Measurements from ENCODE around the gene ITGB3. TPM values are rescaled to one million over a fixed set of nuclear protein-coding genes. Genes with fewer than 3 reads are reported as not detected.

The ITGB3 gene
- total RNA-seq, 2 donors from 2014 or later = 2.0 to 2.1 TPM

GRCh38 chr17:47254403-47254943 lies 846 bp downstream of the ITGB3 start:
- Histone ChIP-seq H3K27ac (no peak overlapping the region), H3K27me3 (peaks cover 0 to 24% of the 10 kb centered on the region in 2 donors), H3K9me3 (no peaks in the 10 kb centered on the region), H3K36me3 (replicated peaks in 1 of 2; ENCODE audit: insufficient read depth in 1 of 2, low read depth in 2 of 2) (no peaks in the 10 kb centered on the region), H3K4me1 (peaks cover 15% of the 10 kb centered on the region), H3K4me3 (peak overlapping the region; percentile 39 to 67)
- intact Hi-C loops (cut with DNase I) = no loop called here
- 13 to 15% methylated on average over 10 to 15 of the region's 15 CpGs for WGBS, 2 donors
- ATAC-seq (no peak), DNase-seq (no peak)
- no peak for TF ChIP-seq POLR2A (IDR thresholded peaks at IDR 0.05)
- no peak for TF ChIP-seq CTCF (IDR thresholded peaks at IDR 0.05)

DNA sequence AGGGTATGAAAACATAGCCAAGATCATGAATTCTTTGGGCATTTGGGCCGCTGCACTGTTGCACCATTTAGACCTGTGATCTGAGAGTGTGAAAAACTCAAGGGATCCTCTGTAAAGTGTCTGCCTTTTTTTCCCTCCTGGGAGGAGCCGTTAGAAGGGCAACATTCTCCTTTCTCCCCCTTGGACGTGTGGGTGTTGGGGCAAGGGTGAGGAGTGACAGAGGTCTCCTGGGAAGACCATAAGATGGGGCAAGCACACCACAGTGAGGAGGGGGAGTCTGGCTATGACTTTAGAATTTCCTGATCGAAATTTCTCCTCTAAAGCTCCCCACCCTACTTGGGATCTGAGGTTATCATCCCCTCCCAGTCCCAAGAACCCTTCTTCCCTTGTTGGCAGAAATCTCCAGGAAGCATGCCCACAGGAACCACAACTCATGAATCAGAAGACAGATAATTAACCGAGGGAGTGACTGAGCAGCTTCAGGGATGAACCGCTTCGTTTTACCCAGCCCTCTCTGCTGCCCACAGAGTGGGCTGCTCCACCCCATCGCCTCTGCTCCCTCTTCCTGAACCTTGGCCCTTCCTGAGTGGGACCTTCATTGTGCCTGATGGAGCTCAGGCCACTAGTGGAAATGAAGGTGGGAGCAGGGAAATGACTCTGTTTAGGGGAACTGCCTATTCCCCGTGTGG lies 4.2 kb downstream of the ITGB3 start:
- no peak for DNase-seq
- no peak overlapping the region for H3K4me3 ChIP-seq
- no peak for ATAC-seq
- H3K36me3 ChIP-seq (replicated peaks in 1 of 2; ENCODE audit: insufficient read depth in 1 of 2, low read depth in 2 of 2) = no peaks in the 10 kb centered on the region
- no peak overlapping the region for H3K27ac ChIP-seq
- 30 to 35% methylated on average over 9 of the region's 9 CpGs for WGBS, 2 donors
- no peak for TF ChIP-seq CTCF (IDR thresholded peaks at IDR 0.05)
- no peak for TF ChIP-seq POLR2A (IDR thresholded peaks at IDR 0.05)
- H3K9me3 ChIP-seq = no peaks in the 10 kb centered on the region
- peaks cover 0 to 24% of the 10 kb centered on the region in 2 donors for H3K27me3 ChIP-seq
- intact Hi-C loops (cut with DNase I) = no loop called here
- peaks cover 15% of the 10 kb centered on the region for H3K4me1 ChIP-seq

- no peak overlapping the region for H3K4me3 ChIP-seq
- H3K36me3 ChIP-seq (replicated peaks in 1 of 2; ENCODE audit: insufficient read depth in 1 of 2, low read depth in 2 of 2) = no peaks in the 10 kb centered on the region
- intact Hi-C loops (cut with DNase I) = no loop called here
- 68 to 74% methylated on average over 7 of the region's 7 CpGs for WGBS, 2 donors
- no peak for DNase-seq
- no peak for ATAC-seq
- H3K4me1 ChIP-seq = no peaks in the 10 kb centered on the region
- TF ChIP-seq CTCF (IDR thresholded peaks at IDR 0.05) (no peak), POLR2A (IDR thresholded peaks at IDR 0.05) (no peak)
- H3K27me3 ChIP-seq = no peaks in the 10 kb centered on the region
- H3K27ac ChIP-seq = no peak overlapping the region
- no peaks in the 10 kb centered on the region for H3K9me3 ChIP-seq
Measured at GRCh38 chr17:47262586-47262985, 9.0 kb downstream of the ITGB3 start.

- H3K9me3 ChIP-seq = no peaks in the 10 kb centered on the region
- TF ChIP-seq POLR2A (IDR thresholded peaks at IDR 0.05) (no peak), CTCF (IDR thresholded peaks at IDR 0.05) (no peak)
- H3K4me1 ChIP-seq = no peaks in the 10 kb centered on the region
- intact Hi-C loops (cut with DNase I) = no loop called here
- no peak for DNase-seq
- no peak overlapping the region for H3K4me3 ChIP-seq
- WGBS, 2 donors = 91% methylated on average over 2 of the region's 2 CpGs
- H3K36me3 ChIP-seq (replicated peaks in 1 of 2; ENCODE audit: insufficient read depth in 1 of 2, low read depth in 2 of 2) = no peaks in the 10 kb centered on the region
- no peak overlapping the region for H3K27ac ChIP-seq
- H3K27me3 ChIP-seq = no peaks in the 10 kb centered on the region
- ATAC-seq = no peak
Measured at GRCh38 chr17:47264166-47264565, 10.5 kb downstream of the ITGB3 start.
